Endothelial cell of umbilical vein (primary cell): Measurements from ENCODE around the gene SPAG7. TPM values are rescaled to one million over a fixed set of nuclear protein-coding genes. Genes with fewer than 3 reads are reported as not detected.

Experiments used
- BruUV-seq: library from RNA; stranded (reverse); fragments of 400-500 nt; replicated peaks from 2 replicates; lab custom pipeline; 2021; lab: Mats Ljungman, UMichigan
- CTCF ChIA-PET: fragments of 300-600, 350-600 bp; sonication (Branson Sonifier 250); formaldehyde crosslinking; loops from one replicate; lab custom pipeline; 2021; ENCODE audit warnings: antibody characterized with exemption, inconsistent platforms; lab: Charles Lee
- POLR2A ChIA-PET: fragments of 300-600, 350-600 bp; sonication (Branson Sonifier 250); formaldehyde crosslinking; loops from one replicate; lab custom pipeline; 2021; ENCODE audit warnings: antibody characterized with exemption, inconsistent platforms; lab: Charles Lee
- DNase-seq: peaks from one replicate; pipeline ENCODE4 v3.0.0-alpha.2; 2011; ENCODE audit warnings: low read depth, low spot score
- FAIRE-seq: peaks from 2 replicates; lab custom pipeline; 2011; peaks lifted over from hg19 to GRCh38; lab: Jason Lieb, UNC
- H2AFZ ChIP-seq: 2 replicates; pipeline ENCODE4 v1.6.0; 2012; ENCODE audit warnings: low read depth, low read length, control low read depth, inconsistent platforms
- H3K27ac ChIP-seq: 2 replicates; pipeline ENCODE4 v1.5.1; 2011; ENCODE audit warnings: low read depth, mild to moderate bottlenecking, control low read depth, low read length, moderate library complexity; ENCODE audit not compliant: insufficient read depth
- H3K27me3 ChIP-seq, 2 experiments: 2 replicates each; pipeline versions ENCODE4 v1.6.0 to v1.6.1; 2011; ENCODE audit warnings: low read length in 2 of 2, mixed read lengths in 1 of 2; ENCODE audit not compliant: control insufficient read depth in 2 of 2, insufficient read depth in 2 of 2
- H3K36me3 ChIP-seq, 2 experiments: 2 replicates in 1 of 2; 3 replicates in 1 of 2; pipeline ENCODE4 v1.5.1; 2011; ENCODE audit warnings: low read length in 2 of 2, mild to moderate bottlenecking in 1 of 2, moderate library complexity in 1 of 2; ENCODE audit not compliant: control insufficient read depth in 2 of 2, insufficient read depth in 2 of 2; ENCODE audit errors: extremely low read depth in 1 of 2
- H3K4me1 ChIP-seq: 3 replicates; pipeline ENCODE4 v1.5.1; 2011; ENCODE audit warnings: mild to moderate bottlenecking, low read length; ENCODE audit not compliant: control insufficient read depth, insufficient read depth; ENCODE audit errors: extremely low read depth
- H3K4me2 ChIP-seq: 2 replicates; pipeline ENCODE4 v1.6.1; 2011; ENCODE audit warnings: low read length, control low read depth, mixed read lengths; ENCODE audit not compliant: insufficient read depth
- H3K4me3 ChIP-seq, 3 experiments: fragments of 200-600 bp in 1 of 3; sonication (generic), shearing (Covaris generic) in 1 of 3; replicated peaks in 1 of 3; 2 replicates each; pipeline ENCODE4 v1.5.1; 2011 to 2016; ENCODE audit warnings: control low read depth in 3 of 3, low read length in 3 of 3, mild to moderate bottlenecking in 2 of 3, inconsistent platforms in 1 of 3, low read depth in 1 of 3, moderate library complexity in 1 of 3; ENCODE audit not compliant: insufficient read depth in 1 of 3
- H3K79me2 ChIP-seq: 2 replicates; pipeline ENCODE4 v1.6.0; 2012; ENCODE audit warnings: low read length, inconsistent platforms; ENCODE audit not compliant: control insufficient read depth, insufficient read depth
- H3K9ac ChIP-seq: replicated peaks from 2 replicates; pipeline ENCODE3; 2011; ENCODE audit warnings: low read length, control low read depth; ENCODE audit not compliant: insufficient read depth; ENCODE audit errors: extremely low read depth
- H3K9me1 ChIP-seq: replicated peaks from 3 replicates; pipeline ENCODE4 v1.6.0; 2011; ENCODE audit warnings: mild to moderate bottlenecking, low read length; ENCODE audit not compliant: control insufficient read depth, insufficient read depth; ENCODE audit errors: extremely low read depth
- H3K9me3 ChIP-seq: replicated peaks from 2 replicates; pipeline ENCODE4 v1.5.1; 2012; ENCODE audit warnings: low read length, inconsistent platforms; ENCODE audit not compliant: control insufficient read depth, insufficient read depth
- H4K20me1 ChIP-seq: replicated peaks from 2 replicates; pipeline ENCODE3; 2011; ENCODE audit warnings: mild to moderate bottlenecking, low read length; ENCODE audit not compliant: control insufficient read depth, insufficient read depth; ENCODE audit errors: extremely low read depth
- CTCF ChIP-seq, 2 donors: IDR thresholded peaks; 1 replicate in 1 of 2; 2 replicates in 1 of 2; pipeline ENCODE4 v1.5.1; 2011; ENCODE audit warnings: low read length in 2 of 2, mild to moderate bottlenecking in 2 of 2, moderate library complexity in 2 of 2, control low read depth in 1 of 2, inconsistent platforms in 1 of 2, low read depth in 1 of 2; ENCODE audit not compliant: insufficient read depth in 1 of 2; ENCODE audit errors: extremely low read depth in 1 of 2
- EZH2 ChIP-seq: IDR thresholded peaks from 2 replicates; pipeline ENCODE4 v1.6.1; 2012; ENCODE audit warnings: borderline replicate concordance, low read depth, mild to moderate bottlenecking, moderate library complexity, low read length, inconsistent platforms; ENCODE audit not compliant: severe bottlenecking
- FOS ChIP-seq: IDR thresholded peaks from 2 replicates; pipeline ENCODE4 v1.6.1; 2011; ENCODE audit warnings: mild to moderate bottlenecking, low read length, moderate library complexity, borderline replicate concordance; ENCODE audit not compliant: insufficient read depth
- GATA2 ChIP-seq: IDR thresholded peaks from 2 replicates; pipeline ENCODE4 v1.7.0; 2011; ENCODE audit warnings: low read depth, mild to moderate bottlenecking, moderate library complexity, mixed read lengths, low read length; ENCODE audit not compliant: insufficient read length, insufficient read depth
- JUN ChIP-seq: IDR thresholded peaks from 2 replicates; pipeline ENCODE4 v1.6.1; 2011; ENCODE audit warnings: borderline replicate concordance, low read depth; ENCODE audit not compliant: insufficient read length, insufficient read depth
- MAX ChIP-seq: IDR thresholded peaks from 2 replicates; pipeline ENCODE4 v1.6.1; 2011; ENCODE audit not compliant: insufficient read depth, insufficient read length
- MYC ChIP-seq: IDR thresholded peaks from one replicate; pipeline ENCODE4 v1.6.1; 2011; ENCODE audit warnings: mild to moderate bottlenecking, low read depth, low read length
- POLR2A ChIP-seq: IDR thresholded peaks from 2 replicates; pipeline ENCODE4 v1.6.1; 2012; ENCODE audit warnings: low read depth, mild to moderate bottlenecking, control low read depth, low read length
- POLR2AphosphoS5 ChIP-seq: IDR thresholded peaks from 2 replicates; pipeline ENCODE4 v1.6.1; 2012; ENCODE audit warnings: low read depth, mild to moderate bottlenecking, control low read depth, low read length, moderate library complexity; ENCODE audit not compliant: insufficient read depth
- dilution Hi-C: fragments of 300-500 bp; cut with MboI; formaldehyde crosslinking; loops from one replicate; pipeline ENCODE4 v1.15.0; 2019; ENCODE audit warnings: low sequenced_read_pairs; ENCODE audit not compliant: extremely low pct_ligation_motif_present
- intact Hi-C: fragments of 100-400 bp; cut with micrococcal nuclease; formaldehyde crosslinking; loops from one replicate; pipeline ENCODE4 v1.10.0; 2022
- polyA plus RNA-seq, 4 experiments: library from polyadenylated mRNA; depleted of rRNA in 3 of 4; stranded (reverse) in 3 of 4; unstranded in 1 of 4; fragments of >200 nt; gene quantifications; 2 replicates each; pipeline versions ENCODE4 v1.2.1 to v1.2.3, GENCODE V29; 2011 to 2012; ENCODE audit warnings: missing spikeins in 1 of 4
- total RNA-seq: library from RNA; stranded (reverse); gene quantifications from 2 replicates; pipeline ENCODE4 v1.2.3, GENCODE V29; 2021

Gene SPAG7
- total and polyA plus RNA-seq, 2 donors (not counting 3 experiments of a cell fraction or from before 2014, with no cell fraction given) = 68.6 to 75.2 TPM

- H3K27ac ChIP-seq = peak overlapping the region; percentile 23
- CTCF ChIA-PET = interaction anchor here (1.3 to 4.2 kb wide), 4 partner anchors 8 to 90 kb away, joined by 6 to 21 read pairs (median 14); partner anchors contain the start of genes CAMTA2, RNF167 and SLC25A11
- no peak for TF ChIP-seq FOS
- TF ChIP-seq POLR2AphosphoS5 = no peak
These were observed 31.3 kb upstream of the SPAG7 start for GRCh38 chr17:4998732-4999429.

DNA sequence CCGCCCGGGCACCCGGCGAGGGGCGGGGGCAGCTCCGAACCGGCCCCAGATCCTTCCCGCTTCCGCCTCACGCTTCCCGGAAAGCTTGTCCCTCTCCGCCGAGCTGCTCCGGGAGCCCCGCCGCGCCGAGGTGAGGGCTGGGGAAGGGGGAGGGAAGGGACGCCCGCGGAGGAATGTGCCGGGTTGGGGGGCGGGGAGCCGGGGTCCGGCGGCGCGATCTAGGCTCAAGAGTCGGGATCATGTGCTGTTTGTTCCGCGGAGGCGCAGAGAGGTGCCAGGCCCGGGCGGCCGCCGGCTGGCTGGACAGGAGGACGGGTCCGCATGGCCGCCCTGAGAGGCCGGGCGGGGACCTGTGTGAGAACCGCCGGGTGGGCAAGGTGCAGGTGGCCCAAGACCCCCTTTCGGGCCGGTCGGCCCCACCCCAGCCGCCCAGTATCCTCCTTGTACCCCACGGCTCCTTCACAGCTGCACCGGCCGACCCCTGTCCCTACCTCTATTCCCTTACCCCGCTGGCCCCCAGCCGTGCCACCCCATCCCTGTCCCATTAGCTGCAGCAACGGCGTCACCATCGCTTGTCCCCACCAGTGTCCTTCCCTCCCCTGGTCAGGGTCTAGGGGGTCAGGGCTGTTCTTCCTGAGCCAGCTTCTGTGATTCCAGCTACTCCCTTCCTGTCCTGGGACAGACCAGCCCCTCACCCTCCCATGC is 30.6 kb upstream of the SPAG7 start:
- DNase-seq (peak; percentile 28), FAIRE-seq (no peak)
- ChIA-PET POLR2A (interaction anchor here (1.1 kb wide), 1 partner anchor 12 kb away, joined by 5 read pairs; no protein-coding TSS in a partner anchor), CTCF (interaction anchor here (0.6 to 4.2 kb wide), 7 partner anchors 9 to 665 kb away, joined by 3 to 21 read pairs (median 6); partner anchors contain the start of genes CAMTA2, RNF167 and SLC25A11)
- intact Hi-C loops = loop anchor here (2.0 kb wide), 1 partner anchor 57 kb away; the partner anchor contains the start of genes RNF167 and SLC25A11
- H3K36me3 ChIP-seq = peaks cover 11 to 23% of the 10 kb centered on the region in 2 experiments
- peaks cover 34% of the 10 kb centered on the region for H3K79me2 ChIP-seq
- TF ChIP-seq GATA2 (no peak), FOS (no peak), POLR2AphosphoS5 (no peak), CTCF (IDR thresholded peaks at IDR 0.05; ENCODE audit: extremely low read depth in 1 of 2, insufficient read depth in 1 of 2, low read depth in 1 of 2, low read length in 2 of 2) (no peak), MYC (no peak), POLR2A (no peak), EZH2 (no peak), JUN (no peak), MAX (no peak)
- peaks cover 19% of the 10 kb centered on the region for H3K4me1 ChIP-seq
- H3K9ac ChIP-seq = peak overlapping the region; percentile 49
- no peaks in the 10 kb centered on the region for H3K9me3 ChIP-seq
- peak overlapping the region; percentile 77 to 95 (median 82) for H3K4me3 ChIP-seq
- no peaks in the 10 kb centered on the region for H4K20me1 ChIP-seq
- no peaks in the 10 kb centered on the region for H3K9me1 ChIP-seq
- H3K27me3 ChIP-seq = no peaks in the 10 kb centered on the region
- dilution Hi-C loops = no loop called here
- H2AFZ ChIP-seq = peak overlapping the region; percentile 22
- peak overlapping the region; percentile 23 for H3K27ac ChIP-seq
- H3K4me2 ChIP-seq = peak overlapping the region; percentile 87
- BruUV-seq = no TSS peak

More at GRCh38 chr17:4998732-4999429, 31.3 kb upstream of the SPAG7 start:
- intact Hi-C loops = loop anchor here (2.0 kb wide), 1 partner anchor 58 kb away; the partner anchor contains the start of genes RNF167 and SLC25A11
- peak overlapping the region; percentile 49 for H3K9ac ChIP-seq
- H3K9me3 ChIP-seq = no peaks in the 10 kb centered on the region
- peak overlapping the region; percentile 87 for H3K4me2 ChIP-seq
- BruUV-seq = no TSS peak
- peaks cover 12 to 30% of the 10 kb centered on the region in 2 experiments for H3K36me3 ChIP-seq
- no peaks in the 10 kb centered on the region for H3K27me3 ChIP-seq
- DNase-seq (no peak), FAIRE-seq (no peak)
- no peaks in the 10 kb centered on the region for H4K20me1 ChIP-seq
- POLR2A ChIA-PET = no interaction called here
- H3K4me1 ChIP-seq = peaks cover 19% of the 10 kb centered on the region
- dilution Hi-C loops = no loop called here
- no peaks in the 10 kb centered on the region for H3K9me1 ChIP-seq
- peaks cover 34% of the 10 kb centered on the region for H3K79me2 ChIP-seq
- peak overlapping the region; percentile 77 to 95 (median 82) for H3K4me3 ChIP-seq
- no peak overlapping the region for H2AFZ ChIP-seq
